ENCODE measurements around the gene RRAGD. TPM values are rescaled to one million over a fixed set of nuclear protein-coding genes. Genes with fewer than 3 reads are reported as not detected.
"Not testable (repeated sequence)": the region's sequence is repeated elsewhere in the genome, so short reads cannot be mapped to it uniquely, and the experiment has no call there.

RRAGD gene
- total RNA-seq, 1 donor from 2014 or later: 14.7 TPM

- Mint-ChIP-seq H3K9me3 (ENCODE audit: unreplicated experiment) (peaks cover 5% of the 10 kb centered on the region), H3K4me3 (ENCODE audit: unreplicated experiment) (no peak overlapping the region), H3K4me1 (ENCODE audit: low read depth, unreplicated experiment) (peaks cover under 1% of the 10 kb centered on the region), H3K36me3 (ENCODE audit: unreplicated experiment) (no peaks in the 10 kb centered on the region), H3K27ac (ENCODE audit: unreplicated experiment) (no peak overlapping the region), H3K27me3 (ENCODE audit: unreplicated experiment) (no peaks in the 10 kb centered on the region)
- TF ChIP-seq, protein P1, sequence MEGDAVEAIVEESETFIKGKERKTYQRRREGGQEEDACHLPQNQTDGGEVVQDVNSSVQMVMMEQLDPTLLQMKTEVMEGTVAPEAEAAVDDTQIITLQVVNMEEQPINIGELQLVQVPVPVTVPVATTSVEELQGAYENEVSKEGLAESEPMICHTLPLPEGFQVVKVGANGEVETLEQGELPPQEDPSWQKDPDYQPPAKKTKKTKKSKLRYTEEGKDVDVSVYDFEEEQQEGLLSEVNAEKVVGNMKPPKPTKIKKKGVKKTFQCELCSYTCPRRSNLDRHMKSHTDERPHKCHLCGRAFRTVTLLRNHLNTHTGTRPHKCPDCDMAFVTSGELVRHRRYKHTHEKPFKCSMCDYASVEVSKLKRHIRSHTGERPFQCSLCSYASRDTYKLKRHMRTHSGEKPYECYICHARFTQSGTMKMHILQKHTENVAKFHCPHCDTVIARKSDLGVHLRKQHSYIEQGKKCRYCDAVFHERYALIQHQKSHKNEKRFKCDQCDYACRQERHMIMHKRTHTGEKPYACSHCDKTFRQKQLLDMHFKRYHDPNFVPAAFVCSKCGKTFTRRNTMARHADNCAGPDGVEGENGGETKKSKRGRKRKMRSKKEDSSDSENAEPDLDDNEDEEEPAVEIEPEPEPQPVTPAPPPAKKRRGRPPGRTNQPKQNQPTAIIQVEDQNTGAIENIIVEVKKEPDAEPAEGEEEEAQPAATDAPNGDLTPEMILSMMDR (IDR thresholded peaks at IDR 0.05; ENCODE audit: partially characterized antibody, unreplicated experiment): no peak
- no peak for DNase-seq
These were observed 11.1 kb downstream of the RRAGD start for GRCh38 chr6:89400912-89401399.

- H3K27ac Mint-ChIP-seq (ENCODE audit: unreplicated experiment): no peak overlapping the region
These were observed 12.0 kb downstream of the RRAGD start for GRCh38 chr6:89400050-89400449.

DNA sequence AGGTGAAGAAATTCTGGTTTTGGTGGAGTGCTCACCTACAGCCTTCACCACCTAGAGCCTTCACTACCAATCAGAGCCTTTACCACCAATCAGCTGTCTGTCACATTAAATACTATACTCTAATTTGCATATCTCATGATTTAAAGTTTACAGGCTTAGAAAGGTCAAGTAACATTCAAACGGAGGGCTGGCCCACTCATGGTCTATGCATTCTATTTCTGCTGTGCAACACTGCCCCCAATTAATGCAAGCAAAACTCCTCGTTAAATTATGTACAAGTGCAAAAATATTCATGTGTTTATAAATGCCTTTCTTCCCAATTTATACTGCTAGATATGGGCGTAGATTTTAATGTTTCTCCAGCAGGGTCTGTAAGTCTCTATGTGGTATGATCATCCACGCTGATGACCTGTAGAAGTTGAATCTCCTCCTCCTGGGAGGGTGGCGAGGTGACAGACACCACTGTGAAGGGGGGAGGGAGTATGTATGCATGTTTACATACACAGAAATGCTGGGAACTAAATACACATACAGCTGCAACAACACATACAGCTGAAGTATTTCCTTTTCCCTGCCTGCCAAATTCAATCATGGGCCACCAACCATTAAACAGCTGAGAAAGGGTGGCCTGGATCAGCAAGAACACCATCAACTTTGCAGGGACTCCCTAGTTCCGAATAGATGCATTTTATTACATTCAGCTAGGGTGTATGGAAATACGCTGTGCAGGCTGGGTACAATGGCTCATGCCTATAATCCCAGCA lies 13.1 kb downstream of the RRAGD start:
- DNase-seq: no peak
- H3K9me3 Mint-ChIP-seq (ENCODE audit: unreplicated experiment): peaks cover 3% of the 10 kb centered on the region

More at GRCh38 chr6:89400050-89400449, 12.0 kb downstream of the RRAGD start:
- Mint-ChIP-seq H3K4me1 (ENCODE audit: low read depth, unreplicated experiment) (no peaks in the 10 kb centered on the region), H3K36me3 (ENCODE audit: unreplicated experiment) (no peaks in the 10 kb centered on the region), H3K9me3 (ENCODE audit: unreplicated experiment) (peaks cover 5% of the 10 kb centered on the region), H3K27me3 (ENCODE audit: unreplicated experiment) (no peaks in the 10 kb centered on the region), H3K4me3 (ENCODE audit: unreplicated experiment) (no peak overlapping the region)
- TF ChIP-seq, protein P1 (IDR thresholded peaks at IDR 0.05; ENCODE audit: partially characterized antibody, unreplicated experiment): no peak
- DNase-seq: no peak

GRCh38 chr6:89397884-89398283 lies 14.2 kb downstream of the RRAGD start:
- H3K27me3 Mint-ChIP-seq (ENCODE audit: unreplicated experiment); H3K27ac Mint-ChIP-seq (ENCODE audit: unreplicated experiment); H3K36me3 Mint-ChIP-seq (ENCODE audit: unreplicated experiment); H3K9me3 Mint-ChIP-seq (ENCODE audit: unreplicated experiment); DNase-seq; H3K4me1 Mint-ChIP-seq (ENCODE audit: low read depth, unreplicated experiment); H3K4me3 Mint-ChIP-seq (ENCODE audit: unreplicated experiment): not testable (repeated sequence)
- TF ChIP-seq, protein P1 (IDR thresholded peaks at IDR 0.05; ENCODE audit: partially characterized antibody, unreplicated experiment): peak; percentile 30

More for the DNA sequence above, 13.1 kb downstream of the RRAGD start:
- Mint-ChIP-seq H3K36me3 (ENCODE audit: unreplicated experiment) (no peaks in the 10 kb centered on the region), H3K27ac (ENCODE audit: unreplicated experiment) (no peak overlapping the region), H3K27me3 (ENCODE audit: unreplicated experiment) (no peaks in the 10 kb centered on the region), H3K4me3 (ENCODE audit: unreplicated experiment) (no peak overlapping the region), H3K4me1 (ENCODE audit: low read depth, unreplicated experiment) (no peaks in the 10 kb centered on the region)
- TF ChIP-seq, protein P1 (IDR thresholded peaks at IDR 0.05; ENCODE audit: partially characterized antibody, unreplicated experiment): no peak

DNA sequence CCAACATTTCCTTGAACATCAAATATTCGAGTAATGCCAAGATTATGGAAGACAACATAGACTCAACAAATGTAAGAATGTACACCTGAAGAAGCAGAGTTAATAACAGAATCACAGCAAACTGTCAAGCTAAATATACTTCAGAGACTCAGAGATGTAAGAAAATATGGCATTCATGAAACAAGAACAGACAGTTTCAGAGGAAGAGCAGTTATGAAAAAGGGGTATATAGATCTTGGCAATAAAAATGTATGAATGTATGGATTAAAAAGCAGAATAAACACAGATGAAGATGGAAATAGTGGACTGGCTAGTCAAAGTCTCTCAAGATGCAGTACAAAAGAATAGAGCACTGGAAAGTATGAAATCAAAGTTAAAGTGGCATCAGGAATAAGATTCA lies 18.4 kb downstream of the RRAGD start:
- Mint-ChIP-seq H3K36me3 (ENCODE audit: unreplicated experiment) (peaks cover 5% of the 10 kb centered on the region), H3K4me3 (ENCODE audit: unreplicated experiment) (no peak overlapping the region), H3K9me3 (ENCODE audit: unreplicated experiment) (no peaks in the 10 kb centered on the region), H3K27ac (ENCODE audit: unreplicated experiment) (no peak overlapping the region), H3K4me1 (ENCODE audit: low read depth, unreplicated experiment) (no peaks in the 10 kb centered on the region), H3K27me3 (ENCODE audit: unreplicated experiment) (no peaks in the 10 kb centered on the region)
- TF ChIP-seq, protein P1 (IDR thresholded peaks at IDR 0.05; ENCODE audit: partially characterized antibody, unreplicated experiment): no peak
- no peak for DNase-seq

Measured in glutamatergic neuron (in vitro differentiated cells).